NCI-H2081 (cell line): Measurements from ENCODE around the gene RILPL2.
"Not testable (repeated sequence)": the region's sequence is repeated elsewhere in the genome, so short reads cannot be mapped to it uniquely, and the experiment has no call there.

Experiments used
- DNase-seq, 2 experiments: peaks; one replicate each; lab custom pipeline; 2025; lab: John Stamatoyannopoulos, UW

The RILPL2 gene

GRCh38 chr12:123401753-123402683 lies 34.5 kb downstream of the RILPL2 start:
- no peak for DNase-seq

GRCh38 chr12:123399255-123399617 lies 37.2 kb downstream of the RILPL2 start:
- DNase-seq, result no peak

GRCh38 chr12:123398550-123399254 lies 37.8 kb downstream of the RILPL2 start:
- no peak for DNase-seq

- DNase-seq, result no peak
These were observed 38.3 kb downstream of the RILPL2 start for GRCh38 chr12:123398177-123398549.

- DNase-seq, result no peak
These were observed 39.1 kb downstream of the RILPL2 start for GRCh38 chr12:123397400-123397799.

GRCh38 chr12:123396954-123397353 lies 39.5 kb downstream of the RILPL2 start:
- no peak for DNase-seq

GRCh38 chr12:123396543-123396942 lies 39.9 kb downstream of the RILPL2 start:
- no peak for DNase-seq

GRCh38 chr12:123395236-123395635 lies 41.2 kb downstream of the RILPL2 start:
- DNase-seq, result no peak

- no peak for DNase-seq
These were observed 42.7 kb downstream of the RILPL2 start for GRCh38 chr12:123393747-123394146.

GRCh38 chr12:123391546-123392343 lies 44.7 kb downstream of the RILPL2 start:
- DNase-seq, result no peak

GRCh38 chr12:123390498-123391426 lies 45.7 kb downstream of the RILPL2 start:
- no peak for DNase-seq

- DNase-seq, result no peak
These were observed 46.7 kb downstream of the RILPL2 start for GRCh38 chr12:123389560-123390351.

GRCh38 chr12:123388951-123389559 lies 47.4 kb downstream of the RILPL2 start:
- no peak for DNase-seq

GRCh38 chr12:123388177-123388950 lies 48.1 kb downstream of the RILPL2 start:
- peak; percentile 63 to 75 for DNase-seq

- no peak for DNase-seq
These were observed 48.8 kb downstream of the RILPL2 start for GRCh38 chr12:123387508-123388176.

GRCh38 chr12:123385536-123385935 lies 50.9 kb downstream of the RILPL2 start:
- not testable (repeated sequence) for DNase-seq

GRCh38 chr12:123384994-123385376 lies 51.5 kb downstream of the RILPL2 start:
- no peak for DNase-seq

GRCh38 chr12:123384318-123384993 lies 52.0 kb downstream of the RILPL2 start:
- DNase-seq, result no peak
